Stimulated activated CD4-positive, alpha-beta T cell treated with anti-CD3 and anti-CD28 coated beads, Interleukin-4, amount 100 ng/mL, for 48 hours (primary cell): ENCODE results near the gene DLGAP5.

ENCODE experiments used
- DNase-seq, 2 donors: peaks; one replicate each; pipeline ENCODE4 v3.0.0-alpha.2; 2020; ENCODE audit warnings: low read depth in 2 of 2

The DLGAP5 gene, protein sequence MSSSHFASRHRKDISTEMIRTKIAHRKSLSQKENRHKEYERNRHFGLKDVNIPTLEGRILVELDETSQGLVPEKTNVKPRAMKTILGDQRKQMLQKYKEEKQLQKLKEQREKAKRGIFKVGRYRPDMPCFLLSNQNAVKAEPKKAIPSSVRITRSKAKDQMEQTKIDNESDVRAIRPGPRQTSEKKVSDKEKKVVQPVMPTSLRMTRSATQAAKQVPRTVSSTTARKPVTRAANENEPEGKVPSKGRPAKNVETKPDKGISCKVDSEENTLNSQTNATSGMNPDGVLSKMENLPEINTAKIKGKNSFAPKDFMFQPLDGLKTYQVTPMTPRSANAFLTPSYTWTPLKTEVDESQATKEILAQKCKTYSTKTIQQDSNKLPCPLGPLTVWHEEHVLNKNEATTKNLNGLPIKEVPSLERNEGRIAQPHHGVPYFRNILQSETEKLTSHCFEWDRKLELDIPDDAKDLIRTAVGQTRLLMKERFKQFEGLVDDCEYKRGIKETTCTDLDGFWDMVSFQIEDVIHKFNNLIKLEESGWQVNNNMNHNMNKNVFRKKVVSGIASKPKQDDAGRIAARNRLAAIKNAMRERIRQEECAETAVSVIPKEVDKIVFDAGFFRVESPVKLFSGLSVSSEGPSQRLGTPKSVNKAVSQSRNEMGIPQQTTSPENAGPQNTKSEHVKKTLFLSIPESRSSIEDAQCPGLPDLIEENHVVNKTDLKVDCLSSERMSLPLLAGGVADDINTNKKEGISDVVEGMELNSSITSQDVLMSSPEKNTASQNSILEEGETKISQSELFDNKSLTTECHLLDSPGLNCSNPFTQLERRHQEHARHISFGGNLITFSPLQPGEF

DNA sequence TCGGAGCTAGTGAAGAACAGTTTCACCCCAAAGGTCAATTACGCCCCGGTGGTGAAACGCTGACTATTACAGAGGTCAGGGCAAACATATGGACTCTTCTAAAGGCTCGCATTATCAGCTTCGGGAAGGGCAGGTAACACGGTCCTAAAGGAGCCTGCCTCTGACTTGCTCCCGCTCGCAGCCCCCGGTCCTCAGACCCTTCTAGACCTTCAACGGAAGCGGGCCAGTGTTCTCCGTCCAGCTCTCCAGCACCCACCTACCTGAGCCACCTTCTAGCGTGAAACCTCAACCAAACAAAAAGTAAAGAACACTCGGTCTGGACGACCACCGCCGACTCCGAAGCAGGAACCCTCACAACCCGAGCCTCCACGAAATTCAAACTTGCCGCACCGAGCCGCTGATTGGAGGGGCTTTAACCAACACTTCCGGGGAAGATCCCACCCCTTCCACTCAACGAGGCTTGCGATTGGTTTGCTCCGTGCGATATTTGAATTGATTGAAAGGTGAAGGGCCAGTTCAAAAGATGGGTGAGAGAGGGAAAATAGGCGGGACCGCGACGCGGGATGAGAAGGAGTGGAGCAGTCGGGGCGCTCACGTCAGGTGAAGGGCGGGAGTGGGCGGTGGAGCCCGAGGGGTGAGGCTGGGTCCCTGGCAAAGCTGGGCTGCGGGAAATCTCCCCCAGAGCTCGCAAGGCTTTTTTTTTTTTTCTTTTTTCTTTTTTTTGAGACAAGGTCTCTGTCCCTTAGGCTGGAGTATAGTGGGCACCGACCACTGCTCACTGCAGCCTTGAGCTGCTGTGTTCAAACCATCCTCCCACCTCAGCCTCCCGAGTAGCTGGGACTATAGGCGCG, at the start of gene DLGAP5:
DLGAP5 (minus strand) TSS at position 383 of the 851 bp plus-strand sequence. CDS start 2,406 bp downstream, outside the sequence.
- peak; percentile 74 to 87 for DNase-seq

DNA sequence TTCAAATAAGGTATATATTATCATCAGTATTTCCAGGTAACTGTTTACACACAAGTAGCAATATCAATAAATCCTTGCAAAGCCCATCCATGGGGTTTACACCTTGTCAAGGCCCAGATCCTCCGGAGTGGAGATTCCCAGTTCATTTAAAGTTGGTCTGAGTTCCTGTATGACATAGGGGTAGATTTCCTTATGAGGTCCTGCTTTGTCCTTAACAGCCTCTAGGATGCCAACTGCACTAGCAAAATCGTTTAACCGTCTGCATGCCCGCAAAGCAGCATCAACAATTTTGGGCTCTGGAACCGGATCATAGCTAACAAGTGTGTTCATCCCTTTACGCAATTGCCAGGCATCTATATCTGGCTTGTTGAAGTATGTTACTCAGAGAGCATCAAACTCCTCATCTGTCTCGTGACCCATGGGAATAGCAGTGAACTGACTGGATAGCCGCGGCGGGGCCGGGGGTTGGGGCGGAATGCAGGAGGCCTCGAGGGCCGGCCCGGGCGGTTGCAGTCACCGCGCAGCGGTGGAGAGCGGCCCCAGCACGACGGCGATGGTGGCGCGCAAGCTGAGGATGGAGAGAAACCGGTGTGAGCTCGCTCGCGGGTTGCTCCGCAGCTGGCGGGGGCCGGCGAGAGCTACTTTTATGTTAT, 49.3 kb upstream of the DLGAP5 start:
- no peak for DNase-seq

DNA sequence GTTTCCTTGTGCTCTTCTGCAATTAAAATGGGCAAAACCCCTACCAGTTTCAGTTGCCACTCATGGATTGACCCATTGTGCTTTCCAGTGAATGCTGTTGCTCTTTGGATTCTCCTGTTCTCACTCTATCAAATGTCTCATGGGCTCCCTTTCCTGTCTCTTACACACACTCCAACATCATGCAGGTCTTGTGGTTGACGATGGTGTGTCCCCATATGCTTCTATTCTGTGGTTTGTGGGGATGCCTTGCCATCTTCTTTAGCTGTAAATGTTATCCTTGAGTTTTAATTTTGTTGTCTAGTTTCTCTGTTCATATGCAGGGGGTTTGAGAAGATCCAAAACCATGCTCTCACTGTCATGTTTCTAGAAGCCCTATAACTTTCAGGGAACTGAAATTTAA, 47.9 kb upstream of the DLGAP5 start:
- no peak for DNase-seq

DNA sequence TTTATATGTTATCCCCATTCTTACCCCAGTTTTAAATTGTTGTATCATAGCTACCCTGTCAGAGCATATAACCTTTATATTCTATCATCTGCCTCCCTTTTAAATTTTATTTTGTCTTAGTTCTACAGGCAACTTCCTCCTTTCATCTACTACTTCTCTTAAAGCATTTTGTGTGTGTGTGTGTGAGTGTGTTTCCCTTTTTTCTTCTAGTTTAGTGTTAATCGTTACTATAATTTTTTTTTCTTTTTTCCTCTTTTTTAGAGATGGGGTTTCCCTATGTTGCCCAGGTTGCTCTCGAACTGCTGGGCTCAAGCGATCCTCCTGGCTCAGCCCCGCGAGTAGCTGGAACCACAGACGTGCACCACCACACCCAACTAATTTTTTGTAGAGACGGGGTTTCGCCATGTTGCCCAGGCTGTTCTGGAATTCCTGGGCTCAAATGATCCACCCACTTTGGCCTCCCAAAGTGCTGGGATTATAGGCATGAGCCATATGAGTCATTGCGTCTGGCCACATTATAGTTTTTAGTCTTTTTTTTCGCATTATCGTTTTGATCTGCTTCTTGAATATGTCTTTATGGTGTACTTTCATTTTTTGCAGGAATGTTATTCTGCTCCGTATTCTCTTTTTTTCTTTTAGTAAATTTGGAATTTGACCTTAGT, 46.8 kb upstream of the DLGAP5 start:
- DNase-seq: no peak

DNA sequence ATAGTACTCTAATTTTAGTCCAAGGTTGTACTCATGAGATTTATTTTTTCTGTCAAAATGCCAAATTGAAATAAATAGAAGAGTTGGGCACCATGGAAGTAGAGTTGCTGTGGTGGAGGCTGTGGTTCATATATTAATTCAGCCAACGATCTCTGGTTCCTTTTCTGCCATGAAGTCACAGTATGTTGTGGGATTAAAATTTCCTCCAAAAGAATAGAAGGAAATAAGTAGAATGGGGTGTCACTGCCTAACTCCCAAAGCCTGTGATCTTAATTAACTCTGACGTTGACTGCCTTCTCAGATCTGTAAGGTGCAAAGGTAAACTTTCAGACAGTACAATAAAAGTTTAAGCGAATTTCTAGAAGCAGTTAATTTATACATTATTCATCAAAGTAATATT, 42.2 kb upstream of the DLGAP5 start:
- no peak for DNase-seq

DNA sequence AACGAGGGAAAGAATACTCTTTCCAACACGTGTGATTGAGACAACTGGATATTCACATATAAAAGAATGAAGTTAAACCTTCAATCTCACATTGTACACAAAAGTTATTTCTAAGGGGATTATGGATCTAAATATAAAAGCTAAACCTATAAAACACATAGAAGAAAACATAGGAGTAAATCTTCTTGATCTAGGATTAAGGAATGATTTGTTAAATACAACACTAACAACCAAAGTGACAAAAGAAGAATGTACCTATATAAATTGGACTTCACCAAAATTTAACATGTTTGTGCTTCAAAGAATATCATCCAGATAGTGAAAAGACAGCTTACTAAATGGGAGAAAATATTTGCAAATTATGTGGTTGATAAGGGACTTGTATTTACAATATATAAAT, 36.9 kb upstream of the DLGAP5 start:
- DNase-seq: no peak

DNA sequence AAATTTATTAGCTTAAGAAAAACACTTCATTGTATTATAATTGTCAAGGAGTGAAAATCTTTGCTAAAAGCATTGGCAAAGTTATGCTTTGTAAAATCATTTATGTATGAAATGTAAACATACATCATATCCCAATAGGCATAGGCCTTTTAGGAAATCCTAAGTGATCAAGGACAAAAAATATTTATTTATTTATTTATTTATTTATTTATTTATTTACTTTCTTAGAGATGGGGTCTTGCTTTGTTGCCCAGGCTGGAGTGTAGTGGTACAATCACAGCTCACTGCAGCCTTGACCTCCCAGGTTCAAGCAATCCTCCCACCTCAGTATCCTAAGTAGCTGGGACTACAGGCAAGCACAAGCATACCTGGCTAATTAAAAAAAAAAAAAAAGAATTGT, 32.0 kb upstream of the DLGAP5 start:
- DNase-seq: no peak

DNA sequence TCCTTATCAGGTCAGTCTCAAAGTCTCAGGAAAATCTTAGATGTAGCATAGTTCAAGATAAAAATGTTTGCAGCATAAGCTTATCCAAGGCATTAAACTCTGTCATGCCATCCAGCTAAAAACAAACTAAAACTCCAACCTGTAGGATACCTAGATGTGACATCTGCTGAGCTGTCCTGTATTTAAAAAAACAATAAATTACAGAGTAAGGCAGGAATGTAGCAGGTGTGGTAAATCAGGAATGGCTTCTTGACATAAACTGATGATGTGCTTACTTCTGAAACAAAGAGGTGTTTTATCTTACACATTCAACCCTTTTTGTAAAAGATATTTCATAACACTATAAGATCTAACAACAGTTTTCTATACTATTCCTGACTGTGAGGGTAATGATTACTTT, 30.6 kb upstream of the DLGAP5 start:
- DNase-seq: no peak

DNA sequence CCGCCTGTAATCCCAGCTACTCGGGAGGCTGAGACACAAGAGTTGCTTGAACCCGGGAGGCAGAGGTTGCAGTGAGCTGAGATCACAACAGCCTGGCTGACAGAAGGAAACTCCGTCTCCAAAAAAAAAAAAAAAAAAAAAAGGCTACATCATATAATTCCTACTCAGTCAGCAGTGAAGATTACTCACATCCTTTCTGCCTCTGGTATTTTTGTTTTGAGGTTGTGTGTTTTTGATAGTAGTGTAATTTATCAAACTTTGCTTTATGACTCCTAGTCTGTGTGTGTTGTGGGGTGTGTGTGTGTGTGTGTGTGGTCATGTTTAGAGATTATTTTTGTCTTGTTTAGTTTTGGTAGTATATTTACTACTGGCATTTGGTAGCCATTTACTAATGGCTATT, 29.8 kb upstream of the DLGAP5 start:
- DNase-seq: no peak

DNA sequence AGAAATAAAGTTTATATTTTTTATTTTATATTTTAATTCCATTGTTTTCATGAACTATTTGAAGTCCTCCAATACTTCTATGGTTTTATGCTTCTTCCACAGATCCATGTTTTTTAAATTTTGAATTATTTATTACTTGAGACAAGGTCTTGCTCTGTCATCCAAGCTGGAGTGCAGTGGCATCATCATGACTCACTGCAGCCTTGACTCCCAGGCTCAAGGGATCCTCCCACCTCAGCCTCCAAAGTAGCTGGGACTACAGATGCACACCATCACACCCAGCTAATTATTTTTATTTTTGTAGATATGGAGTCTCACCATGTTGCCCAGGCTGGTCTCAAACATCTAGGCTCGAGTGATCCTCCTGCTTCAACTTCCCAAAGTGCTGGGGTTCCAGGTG, 28.8 kb upstream of the DLGAP5 start:
- DNase-seq: no peak

DNA sequence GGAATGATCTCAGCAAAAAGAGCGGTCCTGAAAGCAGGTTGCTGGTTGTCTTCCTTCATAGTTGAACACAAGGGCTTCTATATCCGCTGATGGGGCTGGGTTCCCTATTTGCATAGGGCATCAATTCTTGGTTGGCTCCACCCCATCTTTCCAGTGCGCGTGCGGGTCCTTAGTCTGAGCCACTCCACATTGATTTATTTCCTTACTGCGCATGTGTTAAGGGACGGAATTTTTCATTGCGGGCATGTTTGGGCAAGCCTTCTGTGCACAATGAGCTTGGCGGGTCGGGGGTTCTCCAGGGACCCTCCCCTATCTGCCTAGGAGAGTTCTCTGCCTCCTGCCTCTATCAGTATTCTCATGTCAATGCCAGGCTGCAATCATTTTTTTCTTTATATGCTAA, 21.2 kb upstream of the DLGAP5 start:
- DNase-seq: no peak

DNA sequence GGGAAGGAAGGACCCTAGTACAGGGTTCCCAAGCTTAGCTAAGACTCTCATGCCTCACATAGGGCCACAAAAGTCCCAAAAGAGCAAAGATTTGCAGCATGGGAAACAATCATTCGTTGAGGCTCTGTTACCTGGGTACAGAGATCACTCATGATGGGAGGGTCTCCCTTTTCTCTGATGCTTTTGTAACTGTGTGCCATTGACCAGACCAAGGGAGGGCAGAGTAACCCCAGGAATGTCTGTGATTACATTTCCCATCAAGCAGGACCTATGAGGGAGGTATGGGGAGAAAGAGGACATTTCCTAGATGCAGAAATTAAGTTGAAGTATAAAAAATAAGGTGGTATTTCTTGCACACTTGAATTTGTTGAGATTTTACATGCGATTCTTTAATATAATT, 16.4 kb upstream of the DLGAP5 start:
- no peak for DNase-seq

DNA sequence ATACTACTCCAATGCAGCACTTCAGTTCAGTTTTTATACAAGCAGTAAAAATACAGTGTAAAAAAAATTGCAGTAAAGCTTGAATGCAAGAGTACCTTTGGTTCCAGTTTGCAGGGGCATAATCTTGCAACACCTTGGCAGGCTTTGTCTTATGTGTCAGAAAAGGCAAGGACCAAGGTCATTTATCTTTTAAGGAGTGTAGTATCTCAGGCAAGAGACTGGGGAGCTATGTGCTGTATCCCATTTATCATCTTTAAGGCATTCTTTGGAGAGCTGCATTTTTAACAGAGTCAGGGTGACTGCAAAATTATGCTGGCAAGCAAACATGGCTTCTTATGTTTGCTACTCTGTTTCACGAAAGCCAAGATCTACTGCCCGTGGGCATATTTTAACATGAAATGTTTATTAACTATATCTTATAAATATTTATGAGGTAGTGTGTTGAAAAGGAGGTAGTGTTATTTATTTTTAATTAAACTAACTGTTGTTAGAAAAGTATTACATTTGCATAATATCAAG, 14.8 kb upstream of the DLGAP5 start:
- no peak for DNase-seq

DNA sequence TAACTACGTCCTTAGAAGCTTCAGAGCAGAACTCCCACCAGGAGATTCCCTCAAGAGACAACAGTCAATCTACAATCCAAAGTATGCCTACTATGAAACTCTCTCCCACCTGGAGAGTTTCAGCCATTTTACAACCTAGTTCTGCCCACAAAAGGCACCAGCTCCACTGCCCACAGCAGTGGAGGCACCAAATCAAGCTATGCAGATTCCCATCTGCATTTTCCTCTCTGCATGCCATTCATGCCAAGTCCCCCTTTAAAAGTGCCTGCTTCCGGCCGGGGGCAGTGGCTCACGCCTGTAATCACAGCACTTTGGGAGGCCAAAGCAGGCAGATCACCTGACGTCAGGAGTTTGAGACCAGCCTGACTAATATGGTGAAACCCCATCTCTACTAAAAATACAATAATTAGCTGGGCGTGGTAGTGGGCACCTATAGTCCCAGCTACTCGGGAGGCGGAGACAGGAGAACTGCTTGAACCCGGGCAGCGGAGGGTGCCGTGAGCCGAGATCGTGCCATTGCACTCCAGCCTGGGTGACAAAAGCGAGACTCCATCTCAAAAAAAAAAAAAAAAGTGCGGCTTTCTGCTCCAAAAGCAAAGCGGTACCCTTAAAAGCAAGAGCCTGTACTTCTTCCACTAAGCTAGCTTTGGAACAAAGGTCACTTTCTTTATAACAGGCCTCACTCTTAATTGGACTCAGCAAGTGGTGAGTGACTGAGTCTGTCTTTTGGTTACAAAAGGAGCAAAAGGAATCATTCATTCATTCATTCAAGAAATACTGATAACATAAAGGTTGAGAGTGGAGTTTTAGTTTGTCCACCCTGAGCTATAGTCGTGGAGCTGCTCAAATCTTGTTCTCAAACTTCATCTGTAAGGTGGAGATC, 10.1 kb upstream of the DLGAP5 start:
- no peak for DNase-seq

DNA sequence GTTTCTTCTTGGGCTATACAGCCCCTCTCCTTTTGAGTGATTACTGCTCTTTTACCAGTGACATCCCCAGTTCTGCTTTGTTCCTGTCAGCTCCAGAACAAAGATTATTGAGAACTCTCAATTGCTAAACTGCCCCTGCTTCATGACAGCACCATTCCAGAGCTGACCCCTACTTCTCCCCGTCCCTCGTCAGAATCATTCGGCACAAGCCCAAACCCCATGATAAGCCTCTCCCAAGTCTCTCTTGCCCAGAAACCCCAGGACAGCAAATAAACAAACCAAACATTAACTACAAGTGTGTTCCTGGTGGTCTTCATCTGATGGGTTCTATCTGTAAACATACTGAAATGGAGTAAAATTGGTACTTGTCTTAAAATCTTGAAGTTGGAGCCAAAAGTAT, 9.3 kb upstream of the DLGAP5 start:
- DNase-seq: no peak

DNA sequence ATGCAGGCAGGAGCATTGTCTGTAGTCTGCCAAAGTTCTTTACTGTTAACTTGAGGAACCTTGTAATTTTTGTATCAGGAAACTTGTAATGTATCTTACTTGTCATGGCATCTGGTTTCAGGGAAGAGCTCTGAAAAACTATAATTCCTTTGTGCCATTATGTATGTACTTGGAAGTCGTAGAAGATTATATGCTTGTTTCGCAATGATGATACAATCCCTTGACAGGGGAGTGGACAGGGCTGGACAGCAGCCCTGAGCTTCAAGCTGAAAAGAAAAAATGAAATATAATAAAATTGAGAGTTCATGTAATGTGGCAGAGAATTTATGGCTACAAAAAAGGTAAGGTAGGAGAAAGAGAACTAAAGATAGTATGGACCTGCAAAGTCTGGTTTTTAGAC, 7.4 kb upstream of the DLGAP5 start:
- DNase-seq: no peak

DNA sequence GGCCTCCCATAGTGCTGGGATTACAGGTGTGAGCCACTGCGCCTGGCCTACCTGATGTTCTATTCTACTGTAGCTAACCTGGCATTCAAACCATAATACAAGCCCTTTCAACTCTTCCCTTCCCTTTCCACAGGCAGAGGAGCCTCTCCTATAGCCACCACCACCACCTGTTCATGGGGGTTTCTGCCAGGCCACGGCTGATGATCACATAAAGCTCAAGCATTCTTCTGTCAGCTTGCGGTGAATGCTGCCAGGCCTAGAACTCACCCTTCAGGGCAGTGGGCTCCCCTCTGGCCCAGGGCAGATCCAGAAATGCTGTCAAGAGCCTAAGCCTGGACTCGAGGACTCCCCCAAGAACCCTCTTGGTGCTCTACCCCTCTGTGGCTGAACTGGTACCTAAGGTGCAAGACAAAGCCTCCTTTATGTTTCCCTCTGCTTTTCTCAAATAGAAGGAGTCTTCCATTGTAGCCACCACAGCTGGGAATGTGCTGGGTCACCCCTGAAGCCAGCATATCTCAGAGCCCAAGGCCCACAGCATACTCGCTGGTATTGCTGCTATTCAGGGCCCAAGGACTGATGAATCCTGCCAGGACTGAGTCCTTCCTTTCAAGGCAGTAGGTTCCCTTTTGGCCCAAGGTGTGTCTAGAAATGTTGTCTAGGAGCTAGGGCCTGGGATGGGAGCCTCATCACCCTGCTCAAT, 3.4 kb upstream of the DLGAP5 start:
- DNase-seq: no peak

DNA sequence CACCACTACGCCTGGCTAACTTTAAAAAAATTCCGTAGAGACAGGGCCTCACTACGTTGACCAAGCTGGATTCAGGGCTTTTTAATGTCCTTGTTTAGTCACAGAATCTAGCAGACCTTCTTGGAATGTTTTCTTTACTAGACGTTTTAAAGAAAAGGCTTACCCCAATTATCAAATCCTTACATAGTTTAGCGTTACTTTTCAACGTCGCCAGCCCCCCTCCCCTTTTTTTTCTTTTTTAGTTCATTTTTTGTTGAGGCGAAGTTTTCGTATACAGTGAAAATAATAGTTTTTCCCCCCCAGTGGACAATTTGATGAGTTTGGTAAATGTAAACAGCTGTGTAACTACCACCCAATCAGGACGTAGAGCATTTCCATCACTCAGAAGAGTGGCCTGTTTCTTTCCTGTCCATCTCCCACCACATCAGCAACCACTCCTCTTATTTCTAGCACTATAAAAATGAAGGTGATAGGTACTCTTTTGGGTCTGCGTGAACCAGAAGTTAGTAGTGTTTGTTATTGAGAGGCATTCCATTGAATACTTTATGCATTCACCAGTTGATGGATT, 753 bp upstream of the DLGAP5 start:
- no peak for DNase-seq

DNA sequence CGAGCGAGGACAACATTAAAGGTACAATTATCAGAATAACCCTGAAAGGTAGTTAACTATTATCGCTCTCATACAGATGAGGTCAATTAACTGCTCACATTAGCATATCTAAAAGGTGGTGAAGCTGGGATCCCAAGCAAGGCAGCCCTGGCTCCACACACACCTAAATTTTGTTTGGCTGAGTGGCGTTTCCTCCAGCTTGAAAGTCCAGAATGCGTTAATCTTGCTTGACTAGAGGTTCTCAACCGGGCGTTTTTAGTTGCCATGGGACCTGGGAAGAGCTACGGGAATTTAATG, 531 bp downstream of the DLGAP5 start:
- DNase-seq: no peak
